Measurements from ENCODE around the gene SAMHD1. TPM values are rescaled to one million over a fixed set of nuclear protein-coding genes. Genes with fewer than 3 reads are reported as not detected.
"Not testable (repeated sequence)": the region's sequence is repeated elsewhere in the genome, so short reads cannot be mapped to it uniquely, and the experiment has no call there.

The SAMHD1 gene
- total and polyA plus RNA-seq, 4 donors: 14.7 to 51.2 (median 27.7) TPM

- no peaks in the 10 kb centered on the region for H3K9me3 ChIP-seq (ENCODE audit: control insufficient read depth in 4 of 4, low read length in 3 of 4)
- H3K36me3 ChIP-seq (ENCODE audit: control insufficient read depth in 4 of 4, insufficient read depth in 3 of 4, low read depth in 1 of 4, low read length in 3 of 4): no peaks in the 10 kb centered on the region
- no peaks in the 10 kb centered on the region for H3K27me3 ChIP-seq (ENCODE audit: control insufficient read depth in 4 of 4, insufficient read depth in 4 of 4, low read length in 3 of 4)
- H3K9ac ChIP-seq (ENCODE audit: low read depth in 1 of 2, low read length in 2 of 2): no peak overlapping the region
- H3K4me1 ChIP-seq (ENCODE audit: control insufficient read depth in 4 of 4, insufficient read depth in 4 of 4, low read length in 3 of 4): peaks cover 7 to 12% (median 8%) of the 10 kb centered on the region in 4 donors
- H3K4me3 ChIP-seq (ENCODE audit: low read depth in 1 of 3, low read length in 3 of 3): no peak overlapping the region
- TF ChIP-seq ATF3 (IDR thresholded peaks at IDR 0.05) (no peak), JUND (IDR thresholded peaks at IDR 0.05) (no peak)
- DNase-seq (ENCODE audit: low spot score): no peak
- WGBS: 89% methylated on average over 4 of the region's 4 CpGs
- H3K27ac ChIP-seq (ENCODE audit: low read depth in 1 of 2, low read length in 2 of 2): peak overlapping the region in 1 of 2 donors; percentile 54
These were observed 17.5 kb upstream of the SAMHD1 start for GRCh38 chr20:36969051-36969450.

- WGBS: 91% methylated on average over 5 of the region's 5 CpGs
- Histone ChIP-seq H3K4me3 (ENCODE audit: low read depth in 1 of 3, low read length in 3 of 3) (no peak overlapping the region), H3K4me1 (ENCODE audit: control insufficient read depth in 4 of 4, insufficient read depth in 4 of 4, low read length in 3 of 4) (peaks cover 7 to 12% (median 8%) of the 10 kb centered on the region in 4 donors), H3K27me3 (ENCODE audit: control insufficient read depth in 4 of 4, insufficient read depth in 4 of 4, low read length in 3 of 4) (no peaks in the 10 kb centered on the region), H3K9ac (ENCODE audit: low read depth in 1 of 2, low read length in 2 of 2) (no peak overlapping the region), H3K9me3 (ENCODE audit: control insufficient read depth in 4 of 4, low read length in 3 of 4) (no peaks in the 10 kb centered on the region), H3K27ac (ENCODE audit: low read depth in 1 of 2, low read length in 2 of 2) (no peak overlapping the region), H3K36me3 (ENCODE audit: control insufficient read depth in 4 of 4, insufficient read depth in 3 of 4, low read depth in 1 of 4, low read length in 3 of 4) (no peaks in the 10 kb centered on the region)
- TF ChIP-seq CTCF (IDR thresholded peaks at IDR 0.05; ENCODE audit: low read depth, low read length, missing input control) (no peak), TAF1 (conservative IDR thresholded peaks at IDR 0.05) (no peak), ZBTB33 (IDR thresholded peaks at IDR 0.05) (no peak), ATF3 (IDR thresholded peaks at IDR 0.05) (no peak), REST (IDR thresholded peaks at IDR 0.05) (no peak), GABPA (IDR thresholded peaks at IDR 0.05 in 1 of 2, conservative IDR thresholded peaks at IDR 0.05 in 1 of 2) (no peak), RXRA (IDR thresholded peaks at IDR 0.05) (no peak), HNF4A (conservative IDR thresholded peaks at IDR 0.05) (no peak), FOXA1 (IDR thresholded peaks at IDR 0.05) (no peak), SP1 (IDR thresholded peaks at IDR 0.05) (no peak)
- no peak for DNase-seq (ENCODE audit: low spot score)
These were observed 16.1 kb upstream of the SAMHD1 start for GRCh38 chr20:36967636-36968035.

GRCh38 chr20:36966965-36967364 lies 15.5 kb upstream of the SAMHD1 start:
- H3K9ac ChIP-seq (ENCODE audit: low read depth in 1 of 2, low read length in 2 of 2); H3K4me3 ChIP-seq (ENCODE audit: low read depth in 1 of 3, low read length in 3 of 3); H3K27me3 ChIP-seq (ENCODE audit: control insufficient read depth in 4 of 4, insufficient read depth in 4 of 4, low read length in 3 of 4); DNase-seq (ENCODE audit: low spot score); H3K9me3 ChIP-seq (ENCODE audit: control insufficient read depth in 4 of 4, low read length in 3 of 4); H3K27ac ChIP-seq (ENCODE audit: low read depth in 1 of 2, low read length in 2 of 2); H3K36me3 ChIP-seq (ENCODE audit: control insufficient read depth in 4 of 4, insufficient read depth in 3 of 4, low read depth in 1 of 4, low read length in 3 of 4): not testable (repeated sequence)
- WGBS: 96% methylated on average over 3 of the region's 3 CpGs
- H3K4me1 ChIP-seq (ENCODE audit: control insufficient read depth in 4 of 4, insufficient read depth in 4 of 4, low read length in 3 of 4): peaks cover 7 to 12% (median 8%) of the 10 kb centered on the region in 4 donors

GRCh38 chr20:36962354-36962941 lies 10.9 kb upstream of the SAMHD1 start:
- not testable (repeated sequence) for H3K4me1 ChIP-seq (ENCODE audit: control insufficient read depth in 4 of 4, insufficient read depth in 4 of 4, low read length in 3 of 4); H3K4me3 ChIP-seq (ENCODE audit: low read depth in 1 of 3, low read length in 3 of 3); DNase-seq (ENCODE audit: low spot score); H3K27me3 ChIP-seq (ENCODE audit: control insufficient read depth in 4 of 4, insufficient read depth in 4 of 4, low read length in 3 of 4); H3K27ac ChIP-seq (ENCODE audit: low read depth in 1 of 2, low read length in 2 of 2); H3K36me3 ChIP-seq (ENCODE audit: control insufficient read depth in 4 of 4, insufficient read depth in 3 of 4, low read depth in 1 of 4, low read length in 3 of 4); H3K9me3 ChIP-seq (ENCODE audit: control insufficient read depth in 4 of 4, low read length in 3 of 4); H3K9ac ChIP-seq (ENCODE audit: low read depth in 1 of 2, low read length in 2 of 2)
- WGBS: 87% methylated on average over 9 of the region's 9 CpGs
